RWPE2 (cell line): ENCODE data around the gene CEMIP.

Experiments used
- ATAC-seq: fragments of 200-7000 bp; cut with Tn5 transposase; 3 replicates; pipeline ENCODE4 v1.9.1; 2021; ENCODE audit warnings: low read depth
- DNase-seq: peaks from one replicate; pipeline ENCODE4 v3.0.0-alpha.2; 2020; ENCODE audit warnings: low spot score
- H3K27ac ChIP-seq: fragments of 450-650 bp; 2 replicates; pipeline ENCODE4 v1.5.1; 2017; ENCODE audit warnings: mild to moderate bottlenecking; ENCODE audit not compliant: poor library complexity, severe bottlenecking
- H3K27me3 ChIP-seq: fragments of 250-450 bp; sonication (Bioruptor Pico); 2 replicates; pipeline ENCODE4 v1.5.1; 2021; ENCODE audit warnings: mild to moderate bottlenecking, moderate library complexity; ENCODE audit not compliant: insufficient read depth, poor library complexity, severe bottlenecking
- H3K36me3 ChIP-seq: fragments of 250-450 bp; sonication (Bioruptor Pico); 2 replicates; pipeline ENCODE4 v1.5.1; 2020; ENCODE audit warnings: low read depth, mild to moderate bottlenecking, moderate library complexity
- H3K4me1 ChIP-seq: fragments of 250-450 bp; sonication (Bioruptor Pico); 2 replicates; pipeline ENCODE4 v1.5.1; 2021; ENCODE audit warnings: mild to moderate bottlenecking, moderate library complexity; ENCODE audit not compliant: insufficient read depth, poor library complexity, severe bottlenecking
- H3K4me3 ChIP-seq: fragments of 250-450 bp; sonication (Bioruptor Pico); 2 replicates; pipeline ENCODE4 v1.5.1; 2021; ENCODE audit warnings: mild to moderate bottlenecking, moderate library complexity; ENCODE audit not compliant: severe bottlenecking
- H3K9me3 ChIP-seq: fragments of 250-450 bp; sonication (Bioruptor Pico); 2 replicates; pipeline ENCODE4 v1.5.1; 2021; ENCODE audit warnings: mild to moderate bottlenecking, moderate library complexity; ENCODE audit not compliant: severe bottlenecking
- TF ChIP-seq, protein P1 (sequence below): fragments of 450-650 bp; IDR thresholded peaks from one replicate; pipeline ENCODE4 v1.5.1; 2017; ENCODE audit warnings: mild to moderate bottlenecking, moderate library complexity; ENCODE audit not compliant: poor library complexity, severe bottlenecking

The CEMIP gene

DNA sequence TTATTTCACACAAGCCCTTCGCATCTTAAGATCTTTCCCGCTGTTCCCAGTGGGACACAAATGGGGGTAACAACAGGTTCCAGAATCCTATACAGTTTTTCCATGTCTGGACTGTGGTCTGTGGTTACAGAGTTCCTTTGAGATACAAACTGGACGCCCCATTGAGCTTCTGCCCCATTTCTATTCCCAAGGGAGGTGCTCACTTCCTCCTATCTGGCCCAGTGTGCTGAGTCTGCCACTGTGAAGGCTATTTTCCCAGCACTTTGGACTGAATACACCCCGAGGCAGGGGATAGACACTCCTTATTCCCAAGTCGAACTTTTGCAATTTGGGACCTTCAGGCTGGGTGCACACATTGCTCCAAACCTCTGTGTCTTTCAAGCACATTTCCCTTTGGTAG is 166.4 kb downstream of the CEMIP start:
- Histone ChIP-seq H3K27me3 (no peaks in the 10 kb centered on the region), H3K27ac (no peak overlapping the region), H3K4me1 (no peaks in the 10 kb centered on the region), H3K9me3 (no peaks in the 10 kb centered on the region), H3K36me3 (peaks cover 4% of the 10 kb centered on the region; the same call in 1 of the 2 replicates), H3K4me3 (no peak overlapping the region)
- peak; percentile 10 for DNase-seq
- ATAC-seq = no peak
- TF ChIP-seq, protein P1, sequence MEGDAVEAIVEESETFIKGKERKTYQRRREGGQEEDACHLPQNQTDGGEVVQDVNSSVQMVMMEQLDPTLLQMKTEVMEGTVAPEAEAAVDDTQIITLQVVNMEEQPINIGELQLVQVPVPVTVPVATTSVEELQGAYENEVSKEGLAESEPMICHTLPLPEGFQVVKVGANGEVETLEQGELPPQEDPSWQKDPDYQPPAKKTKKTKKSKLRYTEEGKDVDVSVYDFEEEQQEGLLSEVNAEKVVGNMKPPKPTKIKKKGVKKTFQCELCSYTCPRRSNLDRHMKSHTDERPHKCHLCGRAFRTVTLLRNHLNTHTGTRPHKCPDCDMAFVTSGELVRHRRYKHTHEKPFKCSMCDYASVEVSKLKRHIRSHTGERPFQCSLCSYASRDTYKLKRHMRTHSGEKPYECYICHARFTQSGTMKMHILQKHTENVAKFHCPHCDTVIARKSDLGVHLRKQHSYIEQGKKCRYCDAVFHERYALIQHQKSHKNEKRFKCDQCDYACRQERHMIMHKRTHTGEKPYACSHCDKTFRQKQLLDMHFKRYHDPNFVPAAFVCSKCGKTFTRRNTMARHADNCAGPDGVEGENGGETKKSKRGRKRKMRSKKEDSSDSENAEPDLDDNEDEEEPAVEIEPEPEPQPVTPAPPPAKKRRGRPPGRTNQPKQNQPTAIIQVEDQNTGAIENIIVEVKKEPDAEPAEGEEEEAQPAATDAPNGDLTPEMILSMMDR = no peak

DNA sequence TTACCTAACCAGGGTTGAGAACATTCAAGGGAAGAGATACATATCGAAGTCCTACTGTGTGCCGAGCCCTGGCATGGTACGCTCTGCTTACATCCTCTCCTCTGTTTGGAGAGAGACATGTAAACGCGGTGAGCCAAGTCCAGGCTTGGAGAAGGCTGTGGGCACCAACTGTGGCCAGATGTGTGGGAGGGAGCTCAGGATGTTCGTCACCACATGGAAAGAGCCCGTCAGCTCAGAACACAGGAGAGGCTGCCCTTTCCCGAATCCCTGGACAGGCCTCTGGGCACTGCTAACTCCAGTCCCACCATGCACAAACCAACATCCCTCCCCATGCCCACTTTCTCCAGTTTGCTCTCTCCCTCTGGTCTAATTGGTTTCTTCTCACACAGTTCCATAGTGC is 167.4 kb downstream of the CEMIP start:
- H3K36me3 ChIP-seq = peaks cover 7% of the 10 kb centered on the region
- ATAC-seq = no peak
- no peak overlapping the region for H3K4me3 ChIP-seq
- no peak overlapping the region for H3K27ac ChIP-seq
- H3K9me3 ChIP-seq = no peaks in the 10 kb centered on the region
- H3K4me1 ChIP-seq = no peaks in the 10 kb centered on the region
- TF ChIP-seq, protein P1 = no peak
- DNase-seq = peak; percentile 51
- no peaks in the 10 kb centered on the region for H3K27me3 ChIP-seq

DNA sequence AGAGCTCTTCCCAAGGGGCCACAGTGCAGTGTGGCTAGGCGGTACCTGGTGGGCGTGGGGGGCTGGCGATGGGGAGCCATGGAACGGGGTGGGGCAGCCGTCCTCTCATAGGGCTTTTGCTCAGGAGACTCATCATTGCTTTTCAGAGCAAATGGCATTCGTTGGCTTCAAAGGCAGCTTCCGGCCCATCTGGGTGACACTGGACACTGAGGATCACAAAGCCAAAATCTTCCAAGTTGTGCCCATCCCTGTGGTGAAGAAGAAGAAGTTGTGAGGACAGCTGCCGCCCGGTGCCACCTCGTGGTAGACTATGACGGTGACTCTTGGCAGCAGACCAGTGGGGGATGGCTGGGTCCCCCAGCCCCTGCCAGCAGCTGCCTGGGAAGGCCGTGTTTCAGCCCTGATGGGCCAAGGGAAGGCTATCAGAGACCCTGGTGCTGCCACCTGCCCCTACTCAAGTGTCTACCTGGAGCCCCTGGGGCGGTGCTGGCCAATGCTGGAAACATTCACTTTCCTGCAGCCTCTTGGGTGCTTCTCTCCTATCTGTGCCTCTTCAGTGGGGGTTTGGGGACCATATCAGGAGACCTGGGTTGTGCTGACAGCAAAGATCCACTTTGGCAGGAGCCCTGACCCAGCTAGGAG is 169.6 kb downstream of the CEMIP start:
- no peaks in the 10 kb centered on the region for H3K9me3 ChIP-seq
- peak; percentile 58 for DNase-seq
- no peaks in the 10 kb centered on the region for H3K27me3 ChIP-seq
- H3K27ac ChIP-seq = no peak overlapping the region
- ATAC-seq = no peak
- TF ChIP-seq, protein P1 = no peak
- H3K4me1 ChIP-seq = peaks cover 2% of the 10 kb centered on the region
- no peak overlapping the region for H3K4me3 ChIP-seq
- peaks cover 11% of the 10 kb centered on the region for H3K36me3 ChIP-seq

- Histone ChIP-seq H3K36me3 (peaks cover 11% of the 10 kb centered on the region), H3K27me3 (no peaks in the 10 kb centered on the region), H3K9me3 (no peaks in the 10 kb centered on the region), H3K4me3 (no peak overlapping the region), H3K27ac (no peak overlapping the region), H3K4me1 (peaks cover 12% of the 10 kb centered on the region)
- TF ChIP-seq, protein P1 = no peak
- DNase-seq (peak; percentile 63), ATAC-seq (no peak)
These were observed 170.6 kb downstream of the CEMIP start for GRCh38 chr15:80949756-80950155.

DNA sequence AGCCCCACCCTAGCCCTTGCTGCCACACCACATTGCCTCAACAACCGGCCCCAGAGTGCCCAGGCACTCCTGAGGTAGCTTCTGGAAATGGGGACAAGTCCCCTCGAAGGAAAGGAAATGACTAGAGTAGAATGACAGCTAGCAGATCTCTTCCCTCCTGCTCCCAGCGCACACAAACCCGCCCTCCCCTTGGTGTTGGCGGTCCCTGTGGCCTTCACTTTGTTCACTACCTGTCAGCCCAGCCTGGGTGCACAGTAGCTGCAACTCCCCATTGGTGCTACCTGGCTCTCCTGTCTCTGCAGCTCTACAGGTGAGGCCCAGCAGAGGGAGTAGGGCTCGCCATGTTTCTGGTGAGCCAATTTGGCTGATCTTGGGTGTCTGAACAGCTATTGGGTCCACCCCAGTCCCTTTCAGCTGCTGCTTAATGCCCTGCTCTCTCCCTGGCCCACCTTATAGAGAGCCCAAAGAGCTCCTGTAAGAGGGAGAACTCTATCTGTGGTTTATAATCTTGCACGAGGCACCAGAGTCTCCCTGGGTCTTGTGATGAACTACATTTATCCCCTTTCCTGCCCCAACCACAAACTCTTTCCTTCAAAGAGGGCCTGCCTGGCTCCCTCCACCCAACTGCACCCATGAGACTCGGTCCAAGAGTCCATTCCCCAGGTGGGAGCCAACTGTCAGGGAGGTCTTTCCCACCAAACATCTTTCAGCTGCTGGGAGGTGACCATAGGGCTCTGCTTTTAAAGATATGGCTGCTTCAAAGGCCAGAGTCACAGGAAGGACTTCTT is 171.3 kb downstream of the CEMIP start:
- Histone ChIP-seq H3K27ac (no peak overlapping the region), H3K4me1 (peaks cover 17% of the 10 kb centered on the region), H3K9me3 (no peaks in the 10 kb centered on the region), H3K36me3 (peaks cover 11% of the 10 kb centered on the region), H3K27me3 (no peaks in the 10 kb centered on the region), H3K4me3 (no peak overlapping the region)
- no peak for ATAC-seq
- TF ChIP-seq, protein P1 = no peak
- DNase-seq = peak; percentile 56
